Stimulated activated CD8-positive, alpha-beta memory T cell treated with anti-CD3 and anti-CD28 coated beads, Interleukin-2, amount 100 ng/mL, for 1 hour (primary cell): ENCODE results near the gene CCDC77.
"Not testable (repeated sequence)": the region's sequence is repeated elsewhere in the genome, so short reads cannot be mapped to it uniquely, and the experiment has no call there.

Experiments
- DNase-seq, 2 donors: peaks; one replicate each; pipeline ENCODE4 v3.0.0-alpha.2; 2020; ENCODE audit warnings: low read depth in 2 of 2

The CCDC77 gene

GRCh38 chr12:401235-402028 is at the start of gene CCDC77:
Gene CCDC77, plus strand, starts transcription at chr12:401644. Its CDS starts 7,740 bp downstream, at chr12:409384.
- peak; percentile 82 to 84 for DNase-seq

GRCh38 chr12:356276-356988 is 45.0 kb upstream of the CCDC77 start:
- DNase-seq: no peak

- DNase-seq: no peak
Observed at GRCh38 chr12:359091-359490, 42.4 kb upstream of the CCDC77 start.

GRCh38 chr12:366820-367219 is 34.6 kb upstream of the CCDC77 start:
- no peak for DNase-seq

- DNase-seq: no peak
Observed at GRCh38 chr12:367972-368371, 33.5 kb upstream of the CCDC77 start.

- DNase-seq: not testable (repeated sequence)
Observed at GRCh38 chr12:370739-371485, 30.5 kb upstream of the CCDC77 start.

GRCh38 chr12:386651-387050 is 14.8 kb upstream of the CCDC77 start:
- DNase-seq: no peak

- no peak for DNase-seq
Observed at GRCh38 chr12:388012-388411, 13.4 kb upstream of the CCDC77 start.

GRCh38 chr12:388541-389141 is 12.8 kb upstream of the CCDC77 start:
- peak; percentile 20 to 21 for DNase-seq

GRCh38 chr12:389142-390096 is 12.0 kb upstream of the CCDC77 start, which contains the start of gene KDM5A:
Gene KDM5A, minus strand, starts transcription at chr12:389320. Its CDS starts 229 bp downstream, at chr12:389091.
- DNase-seq: peak; percentile 79 to 86

GRCh38 chr12:400828-401227 is 616 bp upstream of the CCDC77 start:
- DNase-seq: no peak

- no peak for DNase-seq
Observed at GRCh38 chr12:402029-402389, 565 bp downstream of the CCDC77 start.

- no peak for DNase-seq
Observed at GRCh38 chr12:414859-415258, 13.4 kb downstream of the CCDC77 start.

GRCh38 chr12:418432-418831 is 17.0 kb downstream of the CCDC77 start:
- no peak for DNase-seq

- no peak for DNase-seq
Observed at GRCh38 chr12:422526-422925, 21.1 kb downstream of the CCDC77 start.

- DNase-seq: not testable (repeated sequence)
Observed at GRCh38 chr12:435737-436136, 34.3 kb downstream of the CCDC77 start.

GRCh38 chr12:442235-442884 is 40.9 kb downstream of the CCDC77 start:
- no peak for DNase-seq

GRCh38 chr12:447141-447540 is 45.7 kb downstream of the CCDC77 start:
- DNase-seq: no peak

GRCh38 chr12:449203-449602 is 47.8 kb downstream of the CCDC77 start:
- DNase-seq: no peak

- no peak for DNase-seq
Observed at GRCh38 chr12:450438-450837, 49.0 kb downstream of the CCDC77 start.
